LHCN-M2 (cell line): ENCODE data around the gene MOB3B. TPM values are rescaled to one million over a fixed set of nuclear protein-coding genes. Genes with fewer than 3 reads are reported as not detected.
A peak's percentile ranks its signal among the peaks of the same experiment; 100 is the strongest.
"Not testable (repeated sequence)": the region's sequence is repeated elsewhere in the genome, so short reads cannot be mapped to it uniquely, and the experiment has no call there.

Experiments
- DNase-seq: peaks from one replicate; pipeline ENCODE4 v3.0.0-alpha.2; 2012; ENCODE audit warnings: low read depth
- total RNA-seq: library from RNA; depleted of rRNA; stranded (reverse); fragments of >200 nt; gene quantifications from 2 replicates; pipeline ENCODE4 v1.2.3, GENCODE V29; 2014

Gene MOB3B
- total RNA-seq, 1 experiment from 2014 or later = under 0.01 TPM

DNA sequence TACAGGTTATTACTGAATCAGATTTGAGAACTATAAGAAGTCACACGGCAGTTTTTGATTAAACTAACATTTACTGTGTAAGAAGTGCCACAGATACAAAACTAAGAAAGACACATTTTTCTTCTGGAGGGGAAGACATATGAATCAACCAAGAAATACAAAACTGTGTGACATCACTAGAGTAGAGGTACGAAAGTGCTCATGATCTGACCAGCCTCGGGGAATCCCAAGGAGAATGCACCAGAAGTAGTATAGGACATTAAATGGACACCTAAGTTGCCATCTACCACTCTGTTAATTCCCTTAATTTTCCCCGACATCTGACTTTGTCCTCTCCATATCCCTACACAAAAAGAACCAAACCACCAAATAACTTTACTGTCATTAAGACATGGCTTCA, 10.8 kb downstream of the MOB3B start:
- DNase-seq = no peak

DNA sequence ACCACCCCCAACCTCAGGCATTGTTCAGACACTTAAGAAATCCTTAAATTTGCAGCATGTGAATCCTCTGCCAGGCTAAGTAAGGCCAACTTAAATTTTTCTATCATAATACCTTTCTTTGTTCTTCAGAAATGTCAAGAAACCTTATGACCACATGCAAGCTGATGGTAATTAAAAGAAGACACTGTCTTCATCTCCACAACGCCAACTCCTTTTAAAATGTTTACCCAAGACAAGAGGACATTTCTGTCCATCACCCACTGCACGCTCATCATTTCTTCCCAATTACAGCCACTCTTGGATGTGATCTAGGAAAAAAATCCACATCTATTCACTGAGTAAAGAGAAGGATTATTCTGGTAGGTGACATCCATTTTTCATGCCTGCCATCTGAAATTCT, 11.6 kb downstream of the MOB3B start:
- no peak for DNase-seq

DNA sequence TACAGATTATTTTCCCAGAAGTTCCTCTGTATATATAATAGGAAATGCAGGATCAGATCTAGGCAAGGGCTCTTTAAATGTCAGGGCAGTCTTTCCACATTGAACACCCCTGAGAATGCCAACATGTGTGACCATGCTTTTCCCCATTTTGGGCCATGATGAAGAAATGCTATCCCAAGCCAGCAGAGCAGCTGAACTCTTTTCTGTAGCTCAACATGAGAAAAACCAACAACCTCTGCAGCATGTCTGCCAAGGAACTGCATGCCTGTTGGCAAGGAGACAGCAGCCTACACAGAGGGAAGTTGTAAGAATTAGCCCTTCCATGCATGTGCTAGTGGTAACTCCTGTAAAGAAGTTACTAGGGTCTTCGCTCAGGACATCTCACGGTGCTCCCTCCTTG, 15.1 kb downstream of the MOB3B start:
- DNase-seq = no peak

DNA sequence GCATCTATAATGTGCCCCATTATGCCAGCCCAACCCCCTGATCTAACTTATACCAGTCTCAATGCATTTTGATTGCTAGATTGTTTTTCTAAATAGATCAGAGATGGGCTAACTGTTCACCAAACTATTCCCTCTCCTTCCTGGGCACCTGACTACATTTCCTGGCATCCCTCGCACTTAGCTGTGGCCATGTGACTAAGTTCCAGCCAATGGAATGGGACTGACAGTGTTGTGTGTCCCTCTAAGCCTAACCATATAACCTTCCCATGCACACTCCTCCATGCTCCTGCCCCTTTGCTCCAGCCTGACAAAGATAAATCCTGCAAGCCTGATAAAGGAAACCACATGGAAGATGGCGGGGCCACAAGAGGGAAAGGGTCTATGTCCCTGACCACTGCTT, 17.8 kb downstream of the MOB3B start:
- DNase-seq = no peak

DNA sequence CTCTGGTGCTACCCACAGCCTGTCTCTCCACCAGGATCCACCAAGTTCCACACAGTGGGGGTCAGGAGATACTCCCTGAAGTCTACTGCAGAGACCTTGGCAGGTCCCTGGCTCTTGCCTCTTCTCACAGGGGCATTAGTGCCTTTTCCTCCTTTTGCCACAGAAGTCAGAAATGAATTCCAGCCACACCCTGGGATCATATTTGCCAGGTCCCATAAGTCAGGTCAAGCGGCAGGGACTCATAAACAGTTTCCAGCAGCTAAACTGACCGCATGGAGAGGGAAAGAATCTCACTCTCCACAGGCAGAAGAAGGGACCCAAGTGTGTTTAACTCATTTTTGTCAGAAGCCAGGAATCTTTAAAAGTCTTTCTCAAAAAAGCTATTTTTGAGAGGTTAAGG, 18.8 kb downstream of the MOB3B start:
- no peak for DNase-seq

DNA sequence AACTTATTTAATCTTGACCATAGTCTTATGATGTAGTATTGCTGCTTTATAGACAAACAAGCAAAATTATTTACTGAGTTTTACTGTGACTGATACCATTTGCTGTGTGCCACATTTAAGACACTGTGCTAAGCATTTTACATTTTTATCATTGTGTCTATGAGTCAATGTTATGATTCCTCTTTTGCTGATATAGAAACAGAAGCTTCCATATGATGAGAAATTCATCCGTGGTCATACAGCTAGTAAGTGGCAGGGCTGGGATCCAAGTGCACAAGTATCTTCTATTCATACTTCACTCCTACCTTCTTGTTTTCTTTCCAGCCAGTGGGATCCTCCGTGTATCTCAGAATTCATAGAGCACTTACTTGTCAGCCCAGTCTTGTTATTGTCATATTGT, 22.6 kb downstream of the MOB3B start:
- DNase-seq = no peak

DNA sequence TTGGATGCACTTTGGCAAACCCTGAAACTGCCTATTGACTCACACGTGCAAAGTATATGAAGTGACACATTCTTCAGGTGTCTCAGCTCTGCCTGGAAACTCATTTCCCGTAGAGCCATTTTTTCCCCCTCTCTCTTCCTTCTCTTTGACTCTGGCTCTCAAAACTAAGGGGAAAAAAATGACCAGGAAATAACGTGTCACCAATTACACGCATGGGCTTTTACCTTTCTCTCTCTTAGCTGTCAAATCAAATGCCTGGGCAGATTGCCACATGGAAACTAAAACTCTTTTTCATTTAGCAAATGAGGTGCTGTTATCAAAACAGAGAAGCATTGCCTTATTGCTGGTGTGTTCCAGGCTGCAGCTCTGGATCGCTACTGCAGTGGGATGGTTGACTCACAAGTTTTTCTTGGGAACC, 23.9 kb downstream of the MOB3B start:
- no peak for DNase-seq

DNA sequence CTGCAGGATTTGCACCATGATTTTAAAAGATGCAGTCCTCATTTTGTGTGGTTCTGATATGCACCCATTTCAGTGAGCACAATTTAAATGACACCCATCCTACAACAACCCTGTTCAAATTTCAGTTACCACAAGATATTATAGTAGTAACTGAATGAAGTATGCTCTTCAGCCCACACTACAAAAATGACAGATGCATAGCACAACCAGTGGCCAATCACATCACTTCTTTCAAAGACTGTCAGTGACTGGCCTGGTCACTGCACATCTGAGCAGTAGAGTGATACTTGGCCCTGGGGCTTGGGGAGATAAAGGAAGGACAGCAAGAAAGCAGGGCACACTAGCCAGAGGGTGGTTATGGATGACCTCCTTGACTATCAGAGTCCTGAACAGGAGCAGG, 25.4 kb downstream of the MOB3B start:
- DNase-seq = no peak

DNA sequence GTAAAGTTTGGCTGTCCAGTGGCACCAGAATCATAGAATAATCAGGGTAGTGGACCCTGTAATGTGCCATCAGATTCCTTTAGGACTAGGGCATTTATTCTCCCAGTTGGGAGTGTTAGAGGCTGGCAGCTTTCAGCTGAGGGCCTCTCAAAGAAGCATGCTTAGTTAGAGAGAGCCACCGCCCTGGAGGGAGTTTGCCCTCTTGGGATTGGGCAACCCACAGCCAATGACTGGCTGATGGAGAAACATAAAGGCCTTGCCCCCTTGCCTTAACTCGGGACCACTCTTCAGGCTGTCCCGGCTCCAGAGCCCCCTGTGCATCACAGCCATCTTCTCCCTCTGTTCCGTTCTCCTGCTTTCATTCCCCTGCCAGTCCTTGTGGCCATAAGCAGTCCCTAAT, 26.0 kb downstream of the MOB3B start:
- DNase-seq = no peak

DNA sequence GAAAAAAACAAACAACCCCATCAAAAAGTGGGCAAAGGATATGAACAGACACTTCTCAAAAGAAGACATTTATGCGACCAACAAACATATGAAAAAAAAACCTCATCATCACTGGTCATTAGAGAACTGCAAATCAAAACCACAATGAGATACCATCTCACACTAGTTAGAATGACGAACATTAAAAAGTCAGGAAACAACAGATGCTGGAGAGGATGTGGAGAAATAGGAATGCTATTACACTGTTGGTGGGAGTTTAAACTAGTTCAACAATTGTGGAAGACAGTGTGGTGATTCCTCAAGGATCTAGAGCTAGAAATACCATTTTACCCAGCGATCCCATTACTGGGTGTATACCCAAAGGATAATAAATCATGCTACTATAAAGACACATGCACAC, 28.7 kb downstream of the MOB3B start:
- DNase-seq = not testable (repeated sequence)

DNA sequence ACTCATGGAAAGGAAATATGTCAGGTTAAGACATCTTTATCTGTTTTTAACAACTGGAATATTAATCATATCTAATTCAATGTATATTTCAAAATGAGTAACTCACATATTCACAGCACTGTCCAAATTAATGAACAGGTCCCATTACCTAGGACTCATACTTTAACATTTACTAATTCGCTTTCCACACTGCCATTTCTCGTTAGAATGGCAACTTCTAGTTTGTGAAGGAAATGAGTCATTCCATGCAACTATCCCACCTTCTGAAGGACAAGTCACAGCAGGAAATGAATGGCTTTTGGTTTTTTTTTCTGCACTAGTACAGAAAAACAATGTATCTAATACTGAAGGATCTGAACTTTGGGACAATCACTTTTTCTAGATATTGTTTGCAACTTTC, 30.2 kb downstream of the MOB3B start:
- DNase-seq = peak; percentile 3

DNA sequence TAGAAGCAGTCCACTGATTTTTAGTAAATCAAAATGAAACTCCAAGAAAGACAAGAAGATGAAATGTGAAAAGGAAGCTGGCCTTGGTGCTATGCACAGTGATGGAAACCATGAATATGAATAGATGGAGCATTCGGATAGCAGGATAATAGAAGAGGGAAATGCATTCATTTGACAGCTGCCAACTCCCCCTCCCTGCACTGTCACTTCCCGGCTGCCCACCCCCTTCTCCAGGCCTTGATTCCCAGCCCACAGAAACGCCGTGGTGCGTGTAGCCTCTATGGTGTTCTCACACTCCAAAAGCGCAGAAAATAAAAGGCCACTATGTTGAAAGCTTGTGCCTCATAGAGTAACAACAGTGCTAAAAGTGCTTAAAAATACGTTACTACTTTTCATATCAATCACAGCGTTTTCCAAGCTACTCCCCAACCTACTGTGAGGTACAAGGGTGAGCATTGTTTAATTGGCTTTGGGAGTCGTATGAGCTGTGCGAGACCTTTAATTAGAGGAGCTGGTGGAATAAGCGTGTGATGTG, 31.7 kb downstream of the MOB3B start:
- no peak for DNase-seq

DNA sequence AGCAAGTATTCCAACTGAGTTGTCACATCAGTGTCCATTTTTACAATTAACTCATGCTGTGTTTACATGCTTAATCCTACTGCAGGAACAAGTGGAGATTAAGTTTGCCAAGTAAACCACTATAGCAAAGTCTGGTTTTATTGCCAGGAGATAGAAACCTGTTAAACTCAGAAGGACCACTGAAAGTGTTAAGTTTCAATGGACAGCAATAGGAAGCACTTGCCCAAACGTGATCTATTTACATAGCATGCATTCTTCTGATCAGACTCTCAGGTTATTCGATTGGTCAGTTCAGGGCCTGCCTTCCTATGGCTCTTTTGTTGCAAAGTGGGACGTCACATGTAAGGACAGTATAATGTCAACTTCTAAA, 33.5 kb downstream of the MOB3B start:
- DNase-seq = no peak

DNA sequence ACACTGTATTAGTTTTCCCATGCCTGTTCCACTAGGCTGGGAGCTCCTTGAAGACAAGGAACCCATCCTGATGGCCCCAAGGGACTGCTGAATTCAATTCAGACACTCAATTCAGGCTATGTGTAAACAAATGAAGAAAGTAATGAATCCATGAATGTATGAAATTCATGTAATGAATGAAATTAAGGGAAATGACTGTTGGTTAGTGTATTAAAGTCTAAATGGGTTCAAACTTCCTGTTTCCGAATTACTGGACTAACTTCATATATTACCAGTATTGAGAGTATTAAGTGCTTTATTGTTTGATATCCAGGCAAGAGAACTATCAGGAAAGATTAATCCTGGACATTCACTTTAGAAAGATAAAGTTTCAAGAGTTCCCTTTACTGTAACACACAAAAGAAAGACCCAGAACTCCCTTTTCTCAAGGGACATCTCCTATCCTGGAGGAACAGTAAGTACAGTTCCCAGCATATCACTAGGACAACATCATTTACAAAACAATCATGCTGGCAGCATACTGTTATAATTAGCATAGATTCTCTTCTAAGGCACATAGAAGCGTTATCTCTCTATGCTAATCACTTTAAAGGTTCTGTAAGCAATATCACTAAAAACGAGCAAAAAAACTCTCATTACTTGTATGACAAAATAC, 34.0 kb downstream of the MOB3B start:
- DNase-seq = no peak

DNA sequence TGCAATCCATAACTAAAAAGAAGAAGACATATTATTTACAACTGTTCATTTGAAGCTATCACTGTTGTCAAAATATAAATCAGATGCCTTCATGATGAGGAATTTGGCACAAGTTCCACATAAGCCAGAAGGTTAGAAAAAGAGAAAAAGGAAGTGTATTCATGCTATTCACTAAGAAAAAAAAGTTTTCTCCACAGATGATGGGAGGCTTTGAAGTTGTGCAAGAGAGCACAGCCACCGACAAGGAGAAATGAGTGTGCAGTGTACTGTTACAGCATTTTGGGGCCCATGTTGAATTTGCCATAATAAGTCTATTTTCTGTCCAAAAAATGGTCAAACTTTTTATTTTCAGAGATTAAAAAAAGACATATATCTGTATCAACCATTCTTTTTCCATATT, 38.5 kb downstream of the MOB3B start:
- DNase-seq = no peak

DNA sequence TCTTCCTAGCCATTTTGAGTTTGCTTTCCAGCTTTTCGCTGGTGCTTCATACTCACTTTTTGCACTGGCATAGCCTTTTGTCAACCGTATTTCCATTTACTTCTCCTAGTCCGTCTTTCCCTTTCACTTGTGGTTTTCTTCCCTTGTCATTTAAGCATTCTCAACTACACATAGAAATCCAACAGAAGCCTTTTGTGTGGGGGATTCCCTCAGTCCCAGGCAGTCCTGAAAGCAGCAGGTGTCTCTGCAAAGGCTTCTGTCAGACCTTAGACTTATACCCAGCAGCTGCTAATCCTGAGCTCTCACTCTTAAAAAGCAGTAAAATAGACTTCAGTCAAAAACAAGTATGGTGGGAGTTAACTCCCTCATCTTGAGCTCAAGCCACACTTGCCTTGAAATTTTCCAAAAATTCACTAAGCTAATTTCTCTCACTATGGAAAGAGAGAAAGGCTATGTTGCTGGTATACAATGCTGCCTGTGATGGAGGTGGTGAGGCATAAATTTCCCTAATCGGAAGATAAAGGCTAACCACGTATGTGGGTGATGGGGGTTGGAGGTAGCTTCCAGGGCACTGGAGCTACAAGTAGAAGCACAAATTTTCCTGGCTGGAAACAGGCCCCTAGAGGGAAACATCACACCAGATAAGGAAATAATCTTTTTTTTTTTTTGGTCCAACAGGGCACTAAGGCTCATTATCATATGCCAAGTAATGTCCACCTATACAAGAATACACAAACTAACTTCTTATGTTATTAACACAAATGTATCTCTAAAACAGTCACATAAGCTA, 40.3 kb downstream of the MOB3B start:
- DNase-seq = no peak

DNA sequence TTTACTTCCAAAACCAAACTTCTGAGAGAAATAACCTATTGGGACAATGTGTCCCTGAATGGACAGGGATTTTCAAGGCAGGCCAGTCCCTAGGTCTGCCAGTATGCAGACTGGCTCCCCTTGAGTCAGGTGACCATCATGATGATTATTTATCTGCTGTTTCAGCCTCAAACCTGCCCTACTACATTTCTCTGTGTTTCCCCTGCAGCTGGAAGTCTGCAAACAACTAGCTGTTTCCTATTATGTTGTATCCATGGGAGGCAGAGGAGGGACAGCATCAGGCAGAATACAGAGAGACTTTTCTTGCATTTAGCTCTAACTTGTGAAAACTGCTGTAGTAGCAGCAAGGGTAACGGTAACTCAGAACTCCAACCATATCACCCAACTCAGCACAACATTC, 41.7 kb downstream of the MOB3B start:
- no peak for DNase-seq

DNA sequence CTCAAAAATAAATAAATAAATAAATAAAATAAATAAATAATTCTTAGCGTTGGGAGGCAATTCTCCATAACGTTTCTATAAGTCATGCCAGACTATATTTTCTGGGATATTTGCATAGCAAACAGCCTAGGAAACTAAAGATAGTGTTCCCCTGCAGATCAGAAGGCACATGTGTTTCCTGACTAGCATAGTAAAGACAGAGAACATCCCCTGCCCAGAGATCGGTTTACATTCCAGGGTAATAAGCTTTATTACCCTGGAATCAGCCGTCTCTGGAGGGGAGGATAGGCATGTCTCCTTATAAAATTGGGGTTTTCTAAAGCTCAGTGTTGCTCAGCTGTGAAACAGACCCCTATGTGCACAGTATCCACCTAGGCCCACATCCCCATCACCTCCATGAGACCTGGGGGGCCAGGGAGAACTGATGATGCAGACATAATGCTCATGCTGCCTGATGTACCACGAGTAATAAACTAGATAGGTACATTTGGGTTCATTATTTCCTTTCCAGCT, 42.4 kb downstream of the MOB3B start:
- no peak for DNase-seq

DNA sequence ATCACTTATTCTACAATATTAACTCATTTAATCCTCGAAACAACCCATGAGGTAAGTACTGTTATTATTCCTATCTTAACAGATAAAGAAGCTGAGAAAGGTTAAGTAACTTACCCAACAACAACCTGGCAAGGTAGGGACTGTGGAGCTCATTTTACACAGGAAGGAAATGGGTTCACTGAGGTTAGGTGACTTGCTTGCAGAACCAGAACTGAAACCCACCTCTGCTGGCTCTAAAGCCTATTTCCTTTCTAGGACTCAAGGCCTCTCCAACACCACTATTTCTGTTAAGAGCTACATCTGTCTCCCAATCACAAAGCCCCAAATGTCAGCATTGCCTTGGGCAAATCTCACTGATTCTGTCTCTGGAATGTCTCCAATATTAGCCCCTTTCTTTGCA, 44.5 kb downstream of the MOB3B start:
- DNase-seq = no peak

DNA sequence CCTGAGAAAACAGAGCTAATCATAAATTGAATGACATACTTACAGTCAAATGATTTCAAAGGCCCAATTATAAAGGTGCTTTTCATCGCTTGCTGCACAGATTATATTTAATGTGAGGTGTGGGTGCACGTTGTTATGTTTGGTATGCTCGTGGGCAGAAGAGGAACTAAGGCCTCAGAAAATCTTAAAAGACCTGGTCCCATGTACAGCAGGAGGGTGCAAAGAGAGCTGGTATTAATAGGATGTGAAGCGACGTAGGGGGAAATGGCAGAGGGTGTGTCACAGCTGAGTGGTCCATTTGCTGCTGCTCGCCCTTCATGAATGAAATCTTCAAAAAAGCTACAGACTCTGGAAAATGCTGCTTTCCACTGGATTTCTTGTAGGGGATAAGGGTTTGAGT, 46.0 kb downstream of the MOB3B start:
- DNase-seq = no peak

DNA sequence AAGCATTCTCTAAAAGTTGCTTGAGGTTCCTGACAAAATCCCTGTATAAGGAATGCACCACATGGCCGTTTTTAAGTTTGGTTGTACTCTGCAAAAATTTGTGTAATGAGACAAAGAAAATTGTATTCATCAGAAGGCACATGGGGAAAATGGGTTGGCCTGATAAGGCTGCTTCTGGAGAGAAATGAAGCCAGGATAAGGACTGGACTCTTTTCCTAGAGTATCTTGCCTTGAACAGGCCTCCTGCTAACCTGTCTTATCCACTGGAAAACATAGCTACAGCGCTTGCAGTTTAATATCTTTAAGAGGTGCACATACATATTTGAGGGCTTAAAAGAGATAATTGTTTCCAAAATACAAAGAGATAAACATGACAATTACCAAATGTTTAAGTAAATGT, 46.9 kb downstream of the MOB3B start:
- DNase-seq = no peak

DNA sequence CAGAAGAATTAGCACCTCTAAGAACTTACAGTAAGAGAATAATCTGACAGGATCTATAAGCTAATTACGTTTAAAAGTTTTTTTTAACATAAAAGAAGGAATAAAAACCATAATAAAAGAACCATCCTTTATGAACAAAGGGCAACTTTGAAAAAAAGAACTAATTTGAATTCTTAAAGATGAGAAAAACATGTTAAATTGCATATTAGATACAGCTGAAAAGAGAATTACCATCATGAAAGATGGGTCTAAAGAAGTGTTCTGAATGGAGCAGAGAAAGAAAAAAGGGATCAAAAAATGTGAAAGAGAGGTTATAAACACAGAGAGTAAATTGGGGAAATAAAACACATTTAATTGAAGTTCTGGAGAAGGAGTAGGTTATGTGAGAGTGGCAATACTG, 51.3 kb downstream of the MOB3B start:
- no peak for DNase-seq

DNA sequence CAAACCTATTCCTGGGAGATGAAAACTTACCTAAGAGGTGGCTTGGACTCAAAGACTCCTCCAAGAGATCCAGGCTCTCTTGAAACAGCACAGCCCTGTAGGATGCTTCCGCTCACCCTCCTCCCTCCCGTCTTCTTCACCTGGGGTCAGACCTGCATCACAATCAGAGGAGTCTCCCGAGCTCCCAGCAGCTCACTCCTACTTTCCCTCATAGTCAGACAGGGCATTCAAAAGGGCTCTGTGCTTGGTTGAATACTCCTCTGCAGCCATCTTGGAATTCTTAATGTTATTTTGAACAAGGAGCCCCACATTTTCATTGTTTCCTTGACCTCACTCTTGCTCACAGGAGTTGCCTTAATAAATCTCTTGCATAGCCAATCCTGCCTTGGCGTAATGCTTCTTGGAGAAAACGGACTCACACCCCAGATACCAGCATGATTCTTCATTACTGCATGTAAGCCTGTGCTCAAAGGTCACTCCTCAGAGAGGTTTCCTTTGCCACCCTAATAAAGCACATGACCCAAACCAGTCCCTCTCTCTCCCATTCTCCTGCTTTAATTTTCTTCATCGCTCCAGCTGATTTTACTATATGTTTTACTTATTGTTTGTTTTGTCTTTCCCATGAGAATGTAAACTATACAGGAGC, 52.6 kb downstream of the MOB3B start:
- DNase-seq = no peak
